ENCODE data around the gene MESD. TPM values are rescaled to one million over a fixed set of nuclear protein-coding genes. Genes with fewer than 3 reads are reported as not detected.

Gene MESD
- total RNA-seq, 1 donor from 2014 or later = 24.2 TPM

GRCh38 chr15:80929689-80930088 is 59.9 kb downstream of the MESD start:
- TF ChIP-seq CTCF (IDR thresholded peaks at IDR 0.05) = no peak
- Histone ChIP-seq H3K4me1 (no peaks in the 10 kb centered on the region), H3K27me3 (ENCODE audit: low read depth) (no peaks in the 10 kb centered on the region), H3K27ac (no peak overlapping the region), H3K36me3 (peaks cover 9% of the 10 kb centered on the region), H3K9me3 (no peaks in the 10 kb centered on the region), H3K4me3 (no peak overlapping the region)
- intact Hi-C loops (cut with DNase I) = no loop called here
- no peak for DNase-seq
- ATAC-seq = no peak

DNA sequence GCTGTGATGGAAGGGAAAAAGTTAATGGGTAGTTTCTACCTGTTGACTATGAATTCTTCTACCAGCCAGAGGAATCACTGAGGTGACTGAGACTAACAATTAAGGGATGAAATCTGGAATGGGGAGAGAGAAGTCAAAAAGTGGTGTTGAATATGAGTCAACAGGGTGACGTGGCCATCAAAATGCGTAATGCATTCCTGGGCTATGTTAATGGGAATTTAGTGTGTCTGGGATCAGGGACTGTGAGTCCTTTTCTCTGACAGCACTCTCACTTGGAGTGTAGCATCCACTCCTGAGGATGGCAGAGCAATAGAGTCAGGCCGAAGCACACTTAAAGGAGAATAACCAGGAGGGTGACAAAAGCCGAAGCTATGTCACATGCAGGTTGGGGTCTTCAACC is 60.4 kb downstream of the MESD start:
- no peaks in the 10 kb centered on the region for H3K9me3 ChIP-seq
- DNase-seq (no peak), ATAC-seq (no peak)
- H3K36me3 ChIP-seq = peaks cover 9% of the 10 kb centered on the region
- no peaks in the 10 kb centered on the region for H3K27me3 ChIP-seq (ENCODE audit: low read depth)
- no peak overlapping the region for H3K4me3 ChIP-seq
- no peak overlapping the region for H3K27ac ChIP-seq
- TF ChIP-seq CTCF (IDR thresholded peaks at IDR 0.05) = no peak
- no peaks in the 10 kb centered on the region for H3K4me1 ChIP-seq
- intact Hi-C loops (cut with DNase I) = no loop called here

DNA sequence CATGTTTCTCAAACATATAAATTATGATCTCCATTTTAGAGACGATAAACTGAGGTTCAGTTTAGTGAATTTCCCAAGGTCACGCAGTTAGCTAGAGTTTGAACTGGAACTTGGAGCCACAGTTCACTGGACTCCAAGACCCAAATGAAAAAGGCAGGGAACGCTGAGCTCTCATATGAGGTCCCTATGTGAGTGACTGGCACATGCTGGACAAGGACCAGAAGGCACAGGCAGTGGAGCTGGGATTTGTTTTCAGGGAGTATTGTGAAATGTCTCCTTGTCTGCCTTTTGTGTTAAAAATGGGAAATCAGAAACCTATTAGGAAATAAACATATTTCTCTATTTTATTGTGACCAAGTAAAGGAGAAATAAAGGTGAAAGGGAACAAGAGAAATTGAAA is 63.5 kb downstream of the MESD start:
- Histone ChIP-seq H3K4me3 (no peak overlapping the region), H3K4me1 (no peaks in the 10 kb centered on the region), H3K27ac (no peak overlapping the region), H3K9me3 (no peaks in the 10 kb centered on the region), H3K36me3 (peaks cover 20% of the 10 kb centered on the region), H3K27me3 (ENCODE audit: low read depth) (no peaks in the 10 kb centered on the region)
- no peak for DNase-seq
- TF ChIP-seq CTCF (IDR thresholded peaks at IDR 0.05) = no peak
- intact Hi-C loops (cut with DNase I) = no loop called here
- ATAC-seq = no peak

DNA sequence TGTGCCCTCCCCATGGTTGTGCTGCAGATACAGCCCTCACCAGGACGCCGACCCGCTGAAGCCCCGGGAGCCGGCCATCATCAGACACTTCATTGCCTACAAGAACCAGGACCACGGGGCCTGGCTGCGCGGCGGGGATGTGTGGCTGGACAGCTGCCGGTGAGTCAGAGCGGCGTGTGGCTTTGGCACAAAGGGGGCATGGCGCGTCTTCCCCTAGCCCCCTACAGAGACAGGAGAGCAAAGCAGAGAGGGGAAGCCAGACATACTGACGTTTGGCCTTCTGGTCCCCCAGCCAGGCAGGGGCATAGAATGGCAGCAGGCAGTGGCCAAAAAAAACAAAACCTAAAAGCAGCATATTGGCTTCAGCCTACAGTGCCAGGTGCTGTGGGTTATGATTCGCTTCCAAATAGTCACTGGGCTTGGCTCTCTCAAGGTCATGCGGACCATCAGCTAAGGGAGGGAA is 64.0 kb downstream of the MESD start:
- H3K36me3 ChIP-seq = peaks cover 20% of the 10 kb centered on the region
- TF ChIP-seq CTCF (IDR thresholded peaks at IDR 0.05) = no peak
- H3K4me3 ChIP-seq = no peak overlapping the region
- no peaks in the 10 kb centered on the region for H3K27me3 ChIP-seq (ENCODE audit: low read depth)
- H3K9me3 ChIP-seq = no peaks in the 10 kb centered on the region
- intact Hi-C loops (cut with DNase I) = no loop called here
- DNase-seq = no peak
- no peak overlapping the region for H3K27ac ChIP-seq
- H3K4me1 ChIP-seq = no peaks in the 10 kb centered on the region
- ATAC-seq = no peak

- no peak for TF ChIP-seq CTCF (IDR thresholded peaks at IDR 0.05)
- Histone ChIP-seq H3K4me3 (no peak overlapping the region), H3K27ac (no peak overlapping the region), H3K36me3 (peaks cover 20% of the 10 kb centered on the region), H3K9me3 (no peaks in the 10 kb centered on the region), H3K27me3 (ENCODE audit: low read depth) (no peaks in the 10 kb centered on the region), H3K4me1 (no peaks in the 10 kb centered on the region)
- no peak for DNase-seq
- intact Hi-C loops (cut with DNase I) = no loop called here
- ATAC-seq = no peak
These were observed 65.3 kb downstream of the MESD start for GRCh38 chr15:80924278-80924677.

DNA sequence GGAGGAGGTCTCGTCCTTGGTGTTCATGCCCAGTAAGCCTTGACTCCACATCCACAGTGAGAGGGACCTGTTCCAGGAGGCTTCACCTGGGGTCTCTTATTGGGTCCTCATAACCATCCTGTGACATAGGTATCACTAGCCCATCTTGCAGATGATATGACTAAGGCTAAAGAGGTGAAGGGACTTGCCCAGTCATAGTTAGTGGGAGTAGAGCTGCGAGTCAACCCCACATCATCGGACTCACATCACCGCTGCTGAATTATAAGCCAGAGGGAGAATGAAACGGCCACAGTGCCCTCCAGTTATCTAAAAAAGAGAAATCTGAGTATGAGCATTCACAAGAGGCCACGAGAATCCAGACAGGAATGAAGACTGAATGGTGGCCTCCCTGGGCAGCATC is 66.0 kb downstream of the MESD start:
- Histone ChIP-seq H3K27ac (no peak overlapping the region), H3K36me3 (peaks cover 23% of the 10 kb centered on the region), H3K27me3 (ENCODE audit: low read depth) (no peaks in the 10 kb centered on the region), H3K9me3 (no peaks in the 10 kb centered on the region), H3K4me3 (no peak overlapping the region), H3K4me1 (no peaks in the 10 kb centered on the region)
- intact Hi-C loops (cut with DNase I) = no loop called here
- DNase-seq = no peak
- TF ChIP-seq CTCF (IDR thresholded peaks at IDR 0.05) = no peak
- ATAC-seq = no peak
